Endothelial cell of umbilical vein (primary cell): ENCODE results near the gene ACTL8. TPM values are rescaled to one million over a fixed set of nuclear protein-coding genes. Genes with fewer than 3 reads are reported as not detected.

ENCODE experiments used
- BruUV-seq: library from RNA; stranded (reverse); fragments of 400-500 nt; replicated peaks from 2 replicates; lab custom pipeline; 2021; lab: Mats Ljungman, UMichigan
- CTCF ChIA-PET: fragments of 300-600, 350-600 bp; sonication (Branson Sonifier 250); formaldehyde crosslinking; loops from one replicate; lab custom pipeline; 2021; ENCODE audit warnings: antibody characterized with exemption, inconsistent platforms; lab: Charles Lee
- POLR2A ChIA-PET: fragments of 300-600, 350-600 bp; sonication (Branson Sonifier 250); formaldehyde crosslinking; loops from one replicate; lab custom pipeline; 2021; ENCODE audit warnings: antibody characterized with exemption, inconsistent platforms; lab: Charles Lee
- DNase-seq: peaks from one replicate; pipeline ENCODE4 v3.0.0-alpha.2; 2011; ENCODE audit warnings: low read depth, low spot score
- FAIRE-seq: peaks from 2 replicates; lab custom pipeline; 2011; peaks lifted over from hg19 to GRCh38; lab: Jason Lieb, UNC
- H2AFZ ChIP-seq: 2 replicates; pipeline ENCODE4 v1.6.0; 2012; ENCODE audit warnings: low read depth, low read length, control low read depth, inconsistent platforms
- H3K27ac ChIP-seq: 2 replicates; pipeline ENCODE4 v1.5.1; 2011; ENCODE audit warnings: low read depth, mild to moderate bottlenecking, control low read depth, low read length, moderate library complexity; ENCODE audit not compliant: insufficient read depth
- H3K27me3 ChIP-seq, 2 experiments: 2 replicates each; pipeline versions ENCODE4 v1.6.0 to v1.6.1; 2011; ENCODE audit warnings: low read length in 2 of 2, mixed read lengths in 1 of 2; ENCODE audit not compliant: control insufficient read depth in 2 of 2, insufficient read depth in 2 of 2
- H3K36me3 ChIP-seq, 2 experiments: 2 replicates in 1 of 2; 3 replicates in 1 of 2; pipeline ENCODE4 v1.5.1; 2011; ENCODE audit warnings: low read length in 2 of 2, mild to moderate bottlenecking in 1 of 2, moderate library complexity in 1 of 2; ENCODE audit not compliant: control insufficient read depth in 2 of 2, insufficient read depth in 2 of 2; ENCODE audit errors: extremely low read depth in 1 of 2
- H3K4me1 ChIP-seq: 3 replicates; pipeline ENCODE4 v1.5.1; 2011; ENCODE audit warnings: mild to moderate bottlenecking, low read length; ENCODE audit not compliant: control insufficient read depth, insufficient read depth; ENCODE audit errors: extremely low read depth
- H3K4me2 ChIP-seq: 2 replicates; pipeline ENCODE4 v1.6.1; 2011; ENCODE audit warnings: low read length, control low read depth, mixed read lengths; ENCODE audit not compliant: insufficient read depth
- H3K4me3 ChIP-seq, 3 experiments: fragments of 200-600 bp in 1 of 3; sonication (generic), shearing (Covaris generic) in 1 of 3; replicated peaks in 1 of 3; 2 replicates each; pipeline ENCODE4 v1.5.1; 2011 to 2016; ENCODE audit warnings: control low read depth in 3 of 3, low read length in 3 of 3, mild to moderate bottlenecking in 2 of 3, inconsistent platforms in 1 of 3, low read depth in 1 of 3, moderate library complexity in 1 of 3; ENCODE audit not compliant: insufficient read depth in 1 of 3
- H3K79me2 ChIP-seq: 2 replicates; pipeline ENCODE4 v1.6.0; 2012; ENCODE audit warnings: low read length, inconsistent platforms; ENCODE audit not compliant: control insufficient read depth, insufficient read depth
- H3K9ac ChIP-seq: replicated peaks from 2 replicates; pipeline ENCODE3; 2011; ENCODE audit warnings: low read length, control low read depth; ENCODE audit not compliant: insufficient read depth; ENCODE audit errors: extremely low read depth
- H3K9me1 ChIP-seq: replicated peaks from 3 replicates; pipeline ENCODE4 v1.6.0; 2011; ENCODE audit warnings: mild to moderate bottlenecking, low read length; ENCODE audit not compliant: control insufficient read depth, insufficient read depth; ENCODE audit errors: extremely low read depth
- H3K9me3 ChIP-seq: replicated peaks from 2 replicates; pipeline ENCODE4 v1.5.1; 2012; ENCODE audit warnings: low read length, inconsistent platforms; ENCODE audit not compliant: control insufficient read depth, insufficient read depth
- H4K20me1 ChIP-seq: replicated peaks from 2 replicates; pipeline ENCODE3; 2011; ENCODE audit warnings: mild to moderate bottlenecking, low read length; ENCODE audit not compliant: control insufficient read depth, insufficient read depth; ENCODE audit errors: extremely low read depth
- EZH2 ChIP-seq: IDR thresholded peaks from 2 replicates; pipeline ENCODE4 v1.6.1; 2012; ENCODE audit warnings: borderline replicate concordance, low read depth, mild to moderate bottlenecking, moderate library complexity, low read length, inconsistent platforms; ENCODE audit not compliant: severe bottlenecking
- FOS ChIP-seq: IDR thresholded peaks from 2 replicates; pipeline ENCODE4 v1.6.1; 2011; ENCODE audit warnings: mild to moderate bottlenecking, low read length, moderate library complexity, borderline replicate concordance; ENCODE audit not compliant: insufficient read depth
- GATA2 ChIP-seq: IDR thresholded peaks from 2 replicates; pipeline ENCODE4 v1.7.0; 2011; ENCODE audit warnings: low read depth, mild to moderate bottlenecking, moderate library complexity, mixed read lengths, low read length; ENCODE audit not compliant: insufficient read length, insufficient read depth
- JUN ChIP-seq: IDR thresholded peaks from 2 replicates; pipeline ENCODE4 v1.6.1; 2011; ENCODE audit warnings: borderline replicate concordance, low read depth; ENCODE audit not compliant: insufficient read length, insufficient read depth
- MYC ChIP-seq: IDR thresholded peaks from one replicate; pipeline ENCODE4 v1.6.1; 2011; ENCODE audit warnings: mild to moderate bottlenecking, low read depth, low read length
- POLR2A ChIP-seq: IDR thresholded peaks from 2 replicates; pipeline ENCODE4 v1.6.1; 2012; ENCODE audit warnings: low read depth, mild to moderate bottlenecking, control low read depth, low read length
- POLR2AphosphoS5 ChIP-seq: IDR thresholded peaks from 2 replicates; pipeline ENCODE4 v1.6.1; 2012; ENCODE audit warnings: low read depth, mild to moderate bottlenecking, control low read depth, low read length, moderate library complexity; ENCODE audit not compliant: insufficient read depth
- dilution Hi-C: fragments of 300-500 bp; cut with MboI; formaldehyde crosslinking; loops from one replicate; pipeline ENCODE4 v1.15.0; 2019; ENCODE audit warnings: low sequenced_read_pairs; ENCODE audit not compliant: extremely low pct_ligation_motif_present
- intact Hi-C: fragments of 100-400 bp; cut with micrococcal nuclease; formaldehyde crosslinking; loops from one replicate; pipeline ENCODE4 v1.10.0; 2022
- polyA plus RNA-seq, 4 experiments: library from polyadenylated mRNA; depleted of rRNA in 3 of 4; stranded (reverse) in 3 of 4; unstranded in 1 of 4; fragments of >200 nt; gene quantifications; 2 replicates each; pipeline versions ENCODE4 v1.2.1 to v1.2.3, GENCODE V29; 2011 to 2012; ENCODE audit warnings: missing spikeins in 1 of 4
- total RNA-seq: library from RNA; stranded (reverse); gene quantifications from 2 replicates; pipeline ENCODE4 v1.2.3, GENCODE V29; 2021
- TF ChIP-seq, protein P1 (sequence below), 2 donors: IDR thresholded peaks; 1 replicate in 1 of 2; 2 replicates in 1 of 2; pipeline ENCODE4 v1.5.1; 2011; ENCODE audit warnings: low read length in 2 of 2, mild to moderate bottlenecking in 2 of 2, moderate library complexity in 2 of 2, control low read depth in 1 of 2, inconsistent platforms in 1 of 2, low read depth in 1 of 2; ENCODE audit not compliant: insufficient read depth in 1 of 2; ENCODE audit errors: extremely low read depth in 1 of 2
- TF ChIP-seq, protein P2 (sequence below): IDR thresholded peaks from 2 replicates; pipeline ENCODE4 v1.6.1; 2011; ENCODE audit not compliant: insufficient read depth, insufficient read length

ACTL8 gene
- total and polyA plus RNA-seq, 2 donors (not counting 3 experiments of a cell fraction or from before 2014, with no cell fraction given): not detected

DNA sequence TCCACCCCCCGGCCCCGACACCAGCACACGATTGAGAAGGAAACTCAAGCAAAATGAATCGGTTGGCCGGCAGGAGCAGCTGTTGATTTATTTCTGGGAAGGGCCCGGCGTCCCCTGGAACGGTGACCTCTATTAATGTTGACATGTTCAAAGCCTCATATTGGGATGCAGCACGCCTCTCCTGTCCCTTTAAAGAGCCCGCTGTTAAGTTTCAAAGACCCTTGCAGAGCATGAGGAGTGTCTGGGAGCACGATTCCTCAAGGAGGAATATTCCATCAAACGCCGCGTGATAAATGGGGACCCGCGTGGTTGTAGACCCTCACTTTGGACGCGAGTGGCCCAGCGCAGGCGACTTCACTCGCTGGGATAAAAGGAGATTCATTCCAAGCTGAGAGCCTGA lies 21.5 kb upstream of the ACTL8 start:
- Histone ChIP-seq H4K20me1 (no peaks in the 10 kb centered on the region), H3K9me1 (no peaks in the 10 kb centered on the region), H3K9me3 (no peaks in the 10 kb centered on the region), H3K36me3 (no peaks in the 10 kb centered on the region), H3K4me2 (no peak overlapping the region), H3K4me1 (no peaks in the 10 kb centered on the region), H3K27me3 (no peaks in the 10 kb centered on the region), H3K9ac (no peak overlapping the region), H3K4me3 (no peak overlapping the region), H3K27ac (no peak overlapping the region), H2AFZ (no peak overlapping the region), H3K79me2 (no peaks in the 10 kb centered on the region)
- ChIA-PET POLR2A (no interaction called here), CTCF (no interaction called here)
- TF ChIP-seq MYC: no peak
- TF ChIP-seq GATA2: no peak
- TF ChIP-seq, protein P1, sequence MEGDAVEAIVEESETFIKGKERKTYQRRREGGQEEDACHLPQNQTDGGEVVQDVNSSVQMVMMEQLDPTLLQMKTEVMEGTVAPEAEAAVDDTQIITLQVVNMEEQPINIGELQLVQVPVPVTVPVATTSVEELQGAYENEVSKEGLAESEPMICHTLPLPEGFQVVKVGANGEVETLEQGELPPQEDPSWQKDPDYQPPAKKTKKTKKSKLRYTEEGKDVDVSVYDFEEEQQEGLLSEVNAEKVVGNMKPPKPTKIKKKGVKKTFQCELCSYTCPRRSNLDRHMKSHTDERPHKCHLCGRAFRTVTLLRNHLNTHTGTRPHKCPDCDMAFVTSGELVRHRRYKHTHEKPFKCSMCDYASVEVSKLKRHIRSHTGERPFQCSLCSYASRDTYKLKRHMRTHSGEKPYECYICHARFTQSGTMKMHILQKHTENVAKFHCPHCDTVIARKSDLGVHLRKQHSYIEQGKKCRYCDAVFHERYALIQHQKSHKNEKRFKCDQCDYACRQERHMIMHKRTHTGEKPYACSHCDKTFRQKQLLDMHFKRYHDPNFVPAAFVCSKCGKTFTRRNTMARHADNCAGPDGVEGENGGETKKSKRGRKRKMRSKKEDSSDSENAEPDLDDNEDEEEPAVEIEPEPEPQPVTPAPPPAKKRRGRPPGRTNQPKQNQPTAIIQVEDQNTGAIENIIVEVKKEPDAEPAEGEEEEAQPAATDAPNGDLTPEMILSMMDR (IDR thresholded peaks at IDR 0.05; ENCODE audit: extremely low read depth in 1 of 2, insufficient read depth in 1 of 2, low read depth in 1 of 2, low read length in 2 of 2): no peak
- TF ChIP-seq, protein P2, sequence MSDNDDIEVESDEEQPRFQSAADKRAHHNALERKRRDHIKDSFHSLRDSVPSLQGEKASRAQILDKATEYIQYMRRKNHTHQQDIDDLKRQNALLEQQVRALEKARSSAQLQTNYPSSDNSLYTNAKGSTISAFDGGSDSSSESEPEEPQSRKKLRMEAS: no peak
- TF ChIP-seq FOS: no peak
- TF ChIP-seq JUN: no peak
- FAIRE-seq: no peak
- intact Hi-C loops (no loop called here), dilution Hi-C loops (no loop called here)
- no TSS peak for BruUV-seq
- DNase-seq: no peak

- CTCF ChIA-PET: no interaction called here
- Histone ChIP-seq H2AFZ (no peak overlapping the region), H3K79me2 (no peaks in the 10 kb centered on the region), H3K36me3 (no peaks in the 10 kb centered on the region), H3K27me3 (no peaks in the 10 kb centered on the region), H3K27ac (no peak overlapping the region), H3K9me3 (no peaks in the 10 kb centered on the region), H3K4me2 (no peak overlapping the region), H4K20me1 (no peaks in the 10 kb centered on the region), H3K4me3 (no peak overlapping the region), H3K9ac (no peak overlapping the region), H3K9me1 (no peaks in the 10 kb centered on the region), H3K4me1 (no peaks in the 10 kb centered on the region)
- POLR2A ChIA-PET: no interaction called here
- FAIRE-seq: no peak
- DNase-seq: no peak
- no TSS peak for BruUV-seq
- dilution Hi-C loops: no loop called here
- no peak for TF ChIP-seq FOS
- no peak for TF ChIP-seq MYC
- TF ChIP-seq, protein P1 (IDR thresholded peaks at IDR 0.05; ENCODE audit: extremely low read depth in 1 of 2, insufficient read depth in 1 of 2, low read depth in 1 of 2, low read length in 2 of 2): no peak
- no peak for TF ChIP-seq POLR2AphosphoS5
- TF ChIP-seq POLR2A: no peak
- no peak for TF ChIP-seq EZH2
- TF ChIP-seq JUN: no peak
- TF ChIP-seq GATA2: no peak
- TF ChIP-seq, protein P2: no peak
- intact Hi-C loops: no loop called here
Measured at GRCh38 chr1:17734609-17735008, 20.5 kb upstream of the ACTL8 start.
